ENCODE measurements around the gene ALLC. TPM values are rescaled to one million over a fixed set of nuclear protein-coding genes. Genes with fewer than 3 reads are reported as not detected.

Gene ALLC
- polyA plus RNA-seq, 1 of the 3 experiments (the other 2 are of a cell fraction) = not detected

GRCh38 chr2:3630631-3631030, 27.4 kb upstream of the ALLC start:
- Histone ChIP-seq H3K4me2 (no peak overlapping the region), H3K4me1 (ENCODE audit: control insufficient read depth in 1 of 2, insufficient read depth in 2 of 2, low read depth in 1 of 2, low read length in 1 of 2) (peaks cover 0 to 14% of the 10 kb centered on the region in 2 experiments; a peak in 1 of 4 replicates), H2AFZ (ENCODE audit: low read depth) (no peak overlapping the region), H3K27me3 (ENCODE audit: insufficient read depth) (no peaks in the 10 kb centered on the region), H3K79me2 (ENCODE audit: insufficient read depth) (no peaks in the 10 kb centered on the region), H3K4me3 (ENCODE audit: low read depth in 2 of 2, low read length in 1 of 2) (no peak overlapping the region), H4K20me1 (ENCODE audit: insufficient read depth) (no peaks in the 10 kb centered on the region), H3K9me3 (no peaks in the 10 kb centered on the region), H3K36me3 (replicated peaks in 1 of 2; ENCODE audit: control insufficient read depth in 1 of 2, insufficient read depth in 2 of 2, low read length in 1 of 2) (no peaks in the 10 kb centered on the region), H3K9me2 (no peaks in the 10 kb centered on the region), H3K9ac (no peak overlapping the region), H3F3A (replicated peaks; ENCODE audit: insufficient read depth) (no peaks in the 10 kb centered on the region), H3K27ac (ENCODE audit: low read depth in 2 of 2, low read length in 1 of 2) (no peak overlapping the region)
- TF ChIP-seq TEAD4 (IDR thresholded peaks at IDR 0.05; ENCODE audit: borderline replicate concordance, insufficient read depth) = no peak
- TF ChIP-seq MXI1 (IDR thresholded peaks at IDR 0.05; ENCODE audit: low read depth, low read length) = no peak
- TF ChIP-seq NRF1 (IDR thresholded peaks at IDR 0.05; ENCODE audit: low read depth, low read length) = no peak
- no peak for TF ChIP-seq USF2 (IDR thresholded peaks at IDR 0.05; ENCODE audit: borderline replicate concordance, low read depth, low read length)
- TF ChIP-seq GABPA (IDR thresholded peaks at IDR 0.05; ENCODE audit: low read depth) = no peak
- TF ChIP-seq RCOR1 (IDR thresholded peaks at IDR 0.05; ENCODE audit: low read length) = no peak
- no peak for TF ChIP-seq POLR2AphosphoS5 (IDR thresholded peaks at IDR 0.05; ENCODE audit: low read depth, low read length)
- DNase-seq = no peak
- POLR2A ChIA-PET = no interaction called here
- CTCF ChIA-PET = no interaction called here
- 89% methylated on average over 7 of the region's 7 CpGs for WGBS (ENCODE audit: low lambda C conversion rate)

- POLR2A ChIA-PET = no interaction called here
- Histone ChIP-seq H3K9me3 (no peaks in the 10 kb centered on the region), H2AFZ (ENCODE audit: low read depth) (no peak overlapping the region), H3K27ac (ENCODE audit: low read depth in 2 of 2, low read length in 1 of 2) (no peak overlapping the region), H3F3A (replicated peaks; ENCODE audit: insufficient read depth) (no peaks in the 10 kb centered on the region), H3K79me2 (ENCODE audit: insufficient read depth) (no peaks in the 10 kb centered on the region), H4K20me1 (ENCODE audit: insufficient read depth) (no peaks in the 10 kb centered on the region), H3K9me2 (no peaks in the 10 kb centered on the region), H3K4me3 (ENCODE audit: low read depth in 2 of 2, low read length in 1 of 2) (no peak overlapping the region), H3K9ac (no peak overlapping the region), H3K27me3 (ENCODE audit: insufficient read depth) (no peaks in the 10 kb centered on the region), H3K36me3 (replicated peaks in 1 of 2; ENCODE audit: control insufficient read depth in 1 of 2, insufficient read depth in 2 of 2, low read length in 1 of 2) (no peaks in the 10 kb centered on the region), H3K4me1 (ENCODE audit: control insufficient read depth in 1 of 2, insufficient read depth in 2 of 2, low read depth in 1 of 2, low read length in 1 of 2) (peaks cover 0 to 14% of the 10 kb centered on the region in 2 experiments; a peak in 1 of 4 replicates), H3K4me2 (no peak overlapping the region)
- CTCF ChIA-PET = interaction anchor here (0.6 kb wide), 1 partner anchor 773 kb away, joined by 3 read pairs; no protein-coding TSS in a partner anchor
- no peak for DNase-seq
- WGBS (ENCODE audit: low lambda C conversion rate) = 72% methylated on average over 14 of the region's 15 CpGs
- no peak for TF ChIP-seq RFX5 (IDR thresholded peaks at IDR 0.05; ENCODE audit: low read length)
- TF ChIP-seq GATA2 (CRISPR knock-in tag; IDR thresholded peaks at IDR 0.05) = no peak
- no peak for TF ChIP-seq NFIC (IDR thresholded peaks at IDR 0.05; ENCODE audit: borderline replicate concordance)
- TF ChIP-seq RCOR1 (IDR thresholded peaks at IDR 0.05; ENCODE audit: low read length) = no peak
- TF ChIP-seq EZH2phosphoT487 (IDR thresholded peaks at IDR 0.05; ENCODE audit: borderline replicate concordance, low read depth) = no peak
- TF ChIP-seq REST (IDR thresholded peaks at IDR 0.05; ENCODE audit: low read depth, low read length) = no peak
- no peak for TF ChIP-seq FOSL2 (IDR thresholded peaks at IDR 0.05; ENCODE audit: borderline replicate concordance, low read depth)
- TF ChIP-seq, protein P1, sequence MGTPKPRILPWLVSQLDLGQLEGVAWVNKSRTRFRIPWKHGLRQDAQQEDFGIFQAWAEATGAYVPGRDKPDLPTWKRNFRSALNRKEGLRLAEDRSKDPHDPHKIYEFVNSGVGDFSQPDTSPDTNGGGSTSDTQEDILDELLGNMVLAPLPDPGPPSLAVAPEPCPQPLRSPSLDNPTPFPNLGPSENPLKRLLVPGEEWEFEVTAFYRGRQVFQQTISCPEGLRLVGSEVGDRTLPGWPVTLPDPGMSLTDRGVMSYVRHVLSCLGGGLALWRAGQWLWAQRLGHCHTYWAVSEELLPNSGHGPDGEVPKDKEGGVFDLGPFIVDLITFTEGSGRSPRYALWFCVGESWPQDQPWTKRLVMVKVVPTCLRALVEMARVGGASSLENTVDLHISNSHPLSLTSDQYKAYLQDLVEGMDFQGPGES (IDR thresholded peaks at IDR 0.05; ENCODE audit: low read depth, low read length) = no peak
- no peak for TF ChIP-seq TCF12 (IDR thresholded peaks at IDR 0.05)
These were observed 26.7 kb upstream of the ALLC start for GRCh38 chr2:3631161-3631850.
